H1 (cell line): ENCODE data around the gene LY6G6D. TPM values are rescaled to one million over a fixed set of nuclear protein-coding genes. Genes with fewer than 3 reads are reported as not detected.

ENCODE experiments used
- CTCF ChIA-PET: fragments of 300-600 bp; sonication (Branson Sonifier 250); formaldehyde crosslinking; loops from one replicate; lab custom pipeline; 2021; ENCODE audit not compliant: partially characterized antibody; lab: Charles Lee
- POLR2A ChIA-PET: fragments of 300-600 bp; sonication (Branson Sonifier 250); formaldehyde crosslinking; loops from one replicate; lab custom pipeline; 2021; ENCODE audit warnings: inconsistent platforms; ENCODE audit not compliant: partially characterized antibody; lab: Charles Lee
- DNase-seq, 2 experiments: peaks; one replicate each; pipeline versions ENCODE4 v3.0.0 to v3.0.0-alpha.2; 2010 to 2022; ENCODE audit warnings: low spot score in 2 of 2, low read depth in 1 of 2, mixed read lengths in 1 of 2
- FAIRE-seq: peaks from 2 replicates; lab custom pipeline; 2011; peaks lifted over from hg19 to GRCh38; lab: Jason Lieb, UNC
- H2AFZ ChIP-seq: 2 replicates; pipeline ENCODE4 v1.8.1; 2012; ENCODE audit warnings: low read length, inconsistent platforms
- H2AK5ac ChIP-seq: 2 replicates; pipeline ENCODE4 v1.6.1; 2013; ENCODE audit warnings: low read depth, low read length
- H2BK120ac ChIP-seq: replicated peaks from 2 replicates; pipeline ENCODE3; 2013; ENCODE audit warnings: low read depth, low read length, inconsistent platforms
- H2BK12ac ChIP-seq: 2 replicates; pipeline ENCODE4 v1.6.1; 2013; ENCODE audit warnings: low read depth, low read length
- H2BK15ac ChIP-seq: 2 replicates; pipeline ENCODE4 v1.6.1; 2013; ENCODE audit warnings: low read length
- H2BK20ac ChIP-seq: 2 replicates; pipeline ENCODE4 v1.6.1; 2013; ENCODE audit warnings: low read length
- H2BK5ac ChIP-seq: 2 replicates; pipeline ENCODE4 v1.6.1; 2013; ENCODE audit warnings: low read depth, low read length
- H3K14ac ChIP-seq: 2 replicates; pipeline ENCODE4 v1.6.1; 2013; ENCODE audit warnings: inconsistent platforms; ENCODE audit not compliant: insufficient read length
- H3K18ac ChIP-seq: 2 replicates; pipeline ENCODE4 v1.6.1; 2013; ENCODE audit warnings: low read length; ENCODE audit errors: extremely low read depth
- H3K23ac ChIP-seq: 2 replicates; pipeline ENCODE4 v1.6.1; 2013; ENCODE audit warnings: inconsistent platforms; ENCODE audit not compliant: insufficient read length
- H3K23me2 ChIP-seq: 2 replicates; pipeline ENCODE4 v1.6.1; 2013; ENCODE audit warnings: low read depth, low read length
- H3K27ac ChIP-seq: 2 replicates; pipeline ENCODE4 v1.6.1; 2011; ENCODE audit warnings: low read depth, low read length, inconsistent platforms
- H3K27me3 ChIP-seq, 4 experiments: replicated peaks in 1 of 4; 1 replicate in 1 of 4; 2 replicates in 3 of 4; pipeline versions ENCODE4 v1.6.1 to v1.8.1; 2011 to 2013; ENCODE audit warnings: low read length in 3 of 4, mild to moderate bottlenecking in 3 of 4, inconsistent platforms in 2 of 4, mixed read lengths in 2 of 4, moderate library complexity in 1 of 4; ENCODE audit not compliant: control insufficient read depth in 3 of 4, insufficient read depth in 3 of 4; ENCODE audit errors: extremely low read depth in 1 of 4
- H3K36me3 ChIP-seq, 4 experiments: 2 replicates each; pipeline versions ENCODE4 v1.6.1 to v1.8.1; 2011 to 2013; ENCODE audit warnings: mild to moderate bottlenecking in 4 of 4, low read length in 3 of 4, moderate library complexity in 2 of 4, control low read depth in 1 of 4, inconsistent platforms in 1 of 4; ENCODE audit not compliant: insufficient read depth in 4 of 4, control insufficient read depth in 2 of 4
- H3K4ac ChIP-seq: replicated peaks from 2 replicates; pipeline ENCODE3; 2013; ENCODE audit warnings: low read length, low read depth, mixed read lengths, inconsistent platforms; ENCODE audit not compliant: insufficient read length
- H3K4me1 ChIP-seq, 4 experiments: replicated peaks in 1 of 4; 1 replicate in 1 of 4; 2 replicates in 3 of 4; pipeline versions ENCODE4 v1.6.1 to v1.8.1; 2011 to 2013; ENCODE audit warnings: low read length in 3 of 4, inconsistent platforms in 2 of 4, mixed read lengths in 1 of 4; ENCODE audit not compliant: insufficient read depth in 4 of 4, control insufficient read depth in 3 of 4
- H3K4me2 ChIP-seq, 2 experiments: 2 replicates each; pipeline versions ENCODE4 v1.6.1 to v1.8.1; 2011 to 2013; ENCODE audit warnings: low read depth in 2 of 2, low read length in 2 of 2, control low read depth in 1 of 2, inconsistent platforms in 1 of 2, mild to moderate bottlenecking in 1 of 2; ENCODE audit not compliant: insufficient read depth in 1 of 2
- H3K4me3 ChIP-seq, 4 experiments: fragments of 200-600, 300-600 bp in 1 of 4; sonication (generic), shearing (Covaris generic), sonication (Bioruptor Twin) in 1 of 4; 2 replicates each; pipeline versions ENCODE4 v1.5.1 to v1.8.1; 2011 to 2016; ENCODE audit warnings: low read length in 4 of 4, low read depth in 3 of 4, control low read depth in 2 of 4, inconsistent platforms in 2 of 4, mild to moderate bottlenecking in 2 of 4, mixed read lengths in 1 of 4, moderate library complexity in 1 of 4; ENCODE audit not compliant: insufficient read depth in 2 of 4; ENCODE audit errors: extremely low read depth in 1 of 4
- H3K56ac ChIP-seq: replicated peaks from 2 replicates; pipeline ENCODE3; 2013; ENCODE audit warnings: low read depth, mild to moderate bottlenecking, mixed read lengths, low read length, inconsistent platforms; ENCODE audit not compliant: insufficient read length
- H3K79me1 ChIP-seq: 2 replicates; pipeline ENCODE4 v1.6.1; 2013; ENCODE audit warnings: low read depth, low read length, control low read depth
- H3K79me2 ChIP-seq, 2 experiments: 2 replicates each; pipeline versions ENCODE4 v1.6.1 to v1.8.1; 2012 to 2013; ENCODE audit warnings: low read length in 2 of 2, mild to moderate bottlenecking in 2 of 2, inconsistent platforms in 1 of 2; ENCODE audit not compliant: insufficient read depth in 2 of 2, control insufficient read depth in 1 of 2
- H3K9ac ChIP-seq, 4 experiments: replicated peaks in 1 of 4; 1 replicate in 1 of 4; 2 replicates in 3 of 4; pipeline versions ENCODE4 v1.6.1 to v1.8.1; 2011 to 2013; ENCODE audit warnings: low read depth in 3 of 4, low read length in 3 of 4, control low read depth in 2 of 4, mild to moderate bottlenecking in 2 of 4, moderate library complexity in 2 of 4, inconsistent platforms in 1 of 4; ENCODE audit errors: extremely low read depth in 1 of 4
- H3K9me3 ChIP-seq, 2 experiments: 2 replicates each; pipeline versions ENCODE4 v1.6.1 to v1.8.1; 2012 to 2013; ENCODE audit warnings: mild to moderate bottlenecking in 2 of 2, moderate library complexity in 2 of 2, control low read depth in 1 of 2, inconsistent platforms in 1 of 2, low read depth in 1 of 2, low read length in 1 of 2, mixed read lengths in 1 of 2; ENCODE audit not compliant: insufficient read depth in 2 of 2
- H4K20me1 ChIP-seq, 2 experiments: replicated peaks in 1 of 2; 2 replicates each; pipeline versions ENCODE3 to v1.8.1; 2011 to 2013; ENCODE audit warnings: inconsistent platforms in 2 of 2, low read length in 2 of 2, mild to moderate bottlenecking in 1 of 2; ENCODE audit not compliant: insufficient read depth in 2 of 2, control insufficient read depth in 1 of 2
- H4K5ac ChIP-seq: 2 replicates; pipeline ENCODE4 v1.6.1; 2013; ENCODE audit warnings: low read length, low read depth, mixed read lengths, inconsistent platforms; ENCODE audit not compliant: insufficient read length
- H4K8ac ChIP-seq: 2 replicates; pipeline ENCODE4 v1.8.0; 2013; ENCODE audit warnings: mild to moderate bottlenecking, moderate library complexity, low read length, inconsistent platforms; ENCODE audit not compliant: insufficient read depth; ENCODE audit errors: extremely low read depth
- H4K91ac ChIP-seq: replicated peaks from 2 replicates; pipeline ENCODE3; 2013; ENCODE audit warnings: low read length, mixed read lengths, inconsistent platforms; ENCODE audit not compliant: insufficient read length
- ATF2 ChIP-seq: IDR thresholded peaks from 2 replicates; pipeline ENCODE4 v1.6.1; 2012; ENCODE audit warnings: low read length, inconsistent platforms
- BRCA1 ChIP-seq: IDR thresholded peaks from 2 replicates; pipeline ENCODE4 v1.6.1; 2012; ENCODE audit warnings: low read depth, low read length, improper control_type of control experiment
- CEBPB ChIP-seq: IDR thresholded peaks from 2 replicates; pipeline ENCODE4 v1.6.1; 2012; ENCODE audit warnings: low read depth, low read length
- EGR1 ChIP-seq: IDR thresholded peaks from 2 replicates; pipeline ENCODE4 v1.6.1; 2011; ENCODE audit warnings: low read depth, low read length, borderline replicate concordance
- EP300 ChIP-seq, 2 experiments: IDR thresholded peaks; 1 replicate in 1 of 2; 2 replicates in 1 of 2; pipeline ENCODE4 v1.6.1; 2011 to 2012; ENCODE audit warnings: low read depth in 2 of 2, low read length in 2 of 2, mild to moderate bottlenecking in 2 of 2, borderline replicate concordance in 1 of 2, inconsistent platforms in 1 of 2, moderate library complexity in 1 of 2
- EZH2 ChIP-seq: fragments of 200-600 bp; sonication (generic); IDR thresholded peaks from 2 replicates; pipeline ENCODE4 v1.7.1; 2012; ENCODE audit warnings: low read depth, mild to moderate bottlenecking, moderate library complexity, low read length, inconsistent platforms; ENCODE audit not compliant: severe bottlenecking
- HDAC6 ChIP-seq: IDR thresholded peaks from one replicate; pipeline ENCODE4 v1.7.1; 2012; ENCODE audit warnings: low read depth, mild to moderate bottlenecking, inconsistent platforms, low read length, moderate library complexity
- POLR2A ChIP-seq, 2 experiments: IDR thresholded peaks; 1 replicate in 1 of 2; 2 replicates in 1 of 2; pipeline ENCODE4 v1.6.1; 2011; ENCODE audit warnings: low read depth in 2 of 2, low read length in 2 of 2, mild to moderate bottlenecking in 2 of 2; ENCODE audit errors: control extremely low read depth in 1 of 2
- SAP30 ChIP-seq: fragments of 300-600 bp; sonication (generic); IDR thresholded peaks from 2 replicates; pipeline ENCODE4 v1.7.1; 2012; ENCODE audit warnings: low read length, moderate library complexity, mild to moderate bottlenecking, inconsistent platforms; ENCODE audit not compliant: insufficient read depth, insufficient replicate concordance
- SIRT6 ChIP-seq: IDR thresholded peaks from one replicate; pipeline ENCODE4 v1.7.1; 2012; ENCODE audit warnings: low read length, inconsistent platforms
- SP4 ChIP-seq: IDR thresholded peaks from 2 replicates; pipeline ENCODE4 v1.6.1; 2012; ENCODE audit warnings: low read length, inconsistent platforms
- TAF7 ChIP-seq: optimal IDR thresholded peaks from 2 replicates; pipeline ENCODE3; 2011; ENCODE audit warnings: low read depth, mild to moderate bottlenecking, inconsistent platforms, low read length, moderate library complexity, borderline replicate concordance
- TBP ChIP-seq: IDR thresholded peaks from 2 replicates; pipeline ENCODE4 v1.6.1; 2011; ENCODE audit warnings: low read depth, low read length, improper control_type of control experiment
- WGBS, 2 experiments: shearing (Covaris generic) in 1 of 2; methylation state at CpG; one replicate each; pipeline versions ENCODE4 v1.1.6 to v1.1.7; 2013 to 2015; ENCODE audit warnings: low lambda C conversion rate in 2 of 2, mixed read lengths in 2 of 2, inconsistent platforms in 1 of 2, low coverage in 1 of 2, missing lambda C conversion rate in 1 of 2; ENCODE audit not compliant: insufficient replicate concordance in 2 of 2, insufficient coverage in 1 of 2, insufficient read length in 1 of 2; ENCODE audit errors: extremely low coverage in 1 of 2, missing lambda C conversion rate in 1 of 2; 5-methylcytosine and 5-hydroxymethylcytosine counted together
- polyA plus RNA-seq, 7 experiments: library from polyadenylated mRNA; depleted of rRNA in 3 of 7; stranded (reverse) in 5 of 7; unstranded in 2 of 7; fragments of >200 nt in 5 of 7; fragments of 200-250 nt in 2 of 7; gene quantifications; 1 replicate in 5 of 7; 2 replicates in 1 of 7; 4 replicates in 1 of 7; pipeline versions ENCODE4 v1.2.1 to v1.2.3, GENCODE V29; 2011 to 2013; ENCODE audit warnings: missing spikeins in 2 of 7, mixed read lengths in 2 of 7
- total RNA-seq: library from RNA; stranded (reverse); fragmentation: NEBNext Ultra II Directional; extraction: Animal tissue kit (Norgen Biotek cat#: 25700); gene quantifications from 2 replicates; pipeline ENCODE4 v1.2.1, GENCODE V29; 2021

The LY6G6D gene
- total and polyA plus RNA-seq, 2 of the 8 experiments (the other 6 are each of a cell fraction or from before 2014, with no cell fraction given) = 1.8 TPM; not detected in 1

- Histone ChIP-seq H3K14ac (no peak overlapping the region), H2BK120ac (no peak overlapping the region), H3K4me2 (no peak overlapping the region), H3K79me1 (no peaks in the 10 kb centered on the region), H4K91ac (no peak overlapping the region), H3K9me3 (no peaks in the 10 kb centered on the region), H3K23me2 (peaks cover 3% of the 10 kb centered on the region; the same call in 1 of the 2 replicates), H3K79me2 (no peaks in the 10 kb centered on the region), H2BK20ac (no peak overlapping the region), H2BK15ac (no peak overlapping the region), H4K8ac (peak overlapping the region; percentile 23; the same call in 1 of the 2 replicates), H3K4me1 (peaks cover 11 to 18% (median 12%) of the 10 kb centered on the region in 4 experiments), H3K4ac (no peak overlapping the region), H3K9ac (no peak overlapping the region), H3K36me3 (no peaks in the 10 kb centered on the region), H3K56ac (no peak overlapping the region), H3K18ac (no peak overlapping the region), H3K4me3 (no peak overlapping the region), H4K20me1 (no peaks in the 10 kb centered on the region), H4K5ac (no peak overlapping the region), H2AFZ (no peak overlapping the region), H2BK5ac (no peak overlapping the region), H2BK12ac (peak overlapping the region; percentile 75; the same call in 1 of the 2 replicates), H2AK5ac (no peak overlapping the region), H3K27me3 (no peaks in the 10 kb centered on the region; a peak in 1 of 7 replicates), H3K23ac (no peak overlapping the region), H3K27ac (no peak overlapping the region)
- DNase-seq (no peak), FAIRE-seq (no peak)
- 87% methylated on average over 8 of the region's 8 CpGs; no CpG with 5 or more reads in 1 of the 2 experiments for WGBS, 2 experiments
- ChIA-PET POLR2A (interaction anchor here (0.6 to 3.4 kb wide), 13 partner anchors 8 to 164 kb away, joined by 3 to 22 read pairs (median 4); partner anchors contain the start of genes ABHD16A, BAG6, DDAH2 and GPANK1), CTCF (interaction anchor here (0.8 to 5.7 kb wide), 11 partner anchors 12 to 128 kb away, joined by 3 to 39 read pairs (median 4); partner anchors contain the start of genes DDAH2 and LSM2)
- TF ChIP-seq EGR1 = no peak
- TF ChIP-seq SAP30 = no peak
- TF ChIP-seq HDAC6 = no peak
- no peak for TF ChIP-seq TBP
- no peak for TF ChIP-seq SP4
- TF ChIP-seq CEBPB = no peak
- TF ChIP-seq EZH2 = no peak
- no peak for TF ChIP-seq POLR2A (IDR thresholded peaks at IDR 0.05; ENCODE audit: control extremely low read depth in 1 of 2, low read depth in 2 of 2, low read length in 2 of 2)
- no peak for TF ChIP-seq ATF2
- TF ChIP-seq SIRT6 = no peak
- TF ChIP-seq EP300 (IDR thresholded peaks at IDR 0.05; ENCODE audit: borderline replicate concordance in 1 of 2, low read depth in 2 of 2, low read length in 2 of 2) = no peak
- TF ChIP-seq BRCA1 = no peak
- TF ChIP-seq TAF7 = no peak
These were observed 3.9 kb upstream of the LY6G6D start for GRCh38 chr6:31711233-31711632.
